GM19240 (cell line): Measurements from ENCODE around the gene IFRD1.
"Not testable (repeated sequence)": the region's sequence is repeated elsewhere in the genome, so short reads cannot be mapped to it uniquely, and the experiment has no call there.

ENCODE experiments used
- DNase-seq: peaks from one replicate; pipeline ENCODE4 v3.0.0; 2011; ENCODE audit warnings: low spot score; ENCODE audit not compliant: insufficient read length

IFRD1 gene

DNA sequence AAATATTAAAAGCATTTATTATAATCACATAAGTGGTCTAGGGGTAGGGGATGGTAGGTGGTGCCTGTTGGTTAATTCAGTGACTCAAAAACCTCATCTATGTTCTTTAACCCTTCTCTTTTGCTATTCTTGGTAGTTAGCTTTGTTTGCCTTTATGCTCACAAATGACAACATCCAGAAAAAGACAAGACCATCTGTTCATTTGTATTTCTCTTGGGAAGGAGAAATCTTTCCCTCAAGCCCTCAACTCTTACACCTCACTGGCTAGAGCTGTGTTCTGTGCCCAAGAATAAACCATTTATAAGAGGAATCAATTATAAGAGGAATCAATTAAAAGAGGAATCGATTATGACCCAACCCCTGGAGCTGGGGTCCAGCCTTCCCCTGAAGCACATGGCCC lies 10.8 kb upstream of the IFRD1 start:
- no peak for DNase-seq

DNA sequence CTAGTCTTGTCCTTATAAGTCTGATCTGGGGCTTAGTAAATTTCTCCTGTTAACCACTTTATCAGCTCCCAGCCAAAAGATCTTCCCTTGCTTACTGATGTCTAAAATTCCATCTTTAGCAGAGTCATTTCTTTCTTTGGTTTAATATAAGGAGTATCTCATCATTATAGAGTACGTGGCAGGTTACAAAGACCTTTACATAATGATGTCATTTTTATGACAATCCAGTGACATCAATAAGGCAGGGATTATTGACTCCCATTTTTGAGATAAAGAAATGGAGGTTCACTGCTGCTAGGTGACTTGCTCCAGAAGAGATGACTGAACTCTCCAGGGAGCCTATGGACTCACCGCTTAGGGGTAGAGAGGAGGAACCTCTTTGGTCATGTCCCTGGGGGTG lies 8.1 kb upstream of the IFRD1 start:
- DNase-seq = no peak

DNA sequence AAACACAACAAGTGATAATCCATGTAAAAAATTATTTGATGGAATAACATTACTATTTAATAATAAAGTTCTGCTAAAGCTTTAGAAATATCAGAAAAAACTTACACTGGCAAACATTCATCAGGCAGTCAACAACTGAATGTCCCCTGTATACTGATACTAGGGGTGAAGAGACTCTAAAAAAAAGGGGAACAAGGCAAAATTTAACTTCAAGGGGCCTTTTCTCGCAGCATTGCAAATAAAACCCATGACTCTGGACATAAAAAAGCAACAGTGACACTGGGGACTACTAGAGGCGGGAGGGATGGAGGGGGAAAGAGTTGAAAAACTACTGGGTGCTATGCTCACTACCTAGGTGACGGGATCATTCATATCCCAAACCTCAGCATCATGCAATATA lies 5.8 kb upstream of the IFRD1 start:
- no peak for DNase-seq

DNA sequence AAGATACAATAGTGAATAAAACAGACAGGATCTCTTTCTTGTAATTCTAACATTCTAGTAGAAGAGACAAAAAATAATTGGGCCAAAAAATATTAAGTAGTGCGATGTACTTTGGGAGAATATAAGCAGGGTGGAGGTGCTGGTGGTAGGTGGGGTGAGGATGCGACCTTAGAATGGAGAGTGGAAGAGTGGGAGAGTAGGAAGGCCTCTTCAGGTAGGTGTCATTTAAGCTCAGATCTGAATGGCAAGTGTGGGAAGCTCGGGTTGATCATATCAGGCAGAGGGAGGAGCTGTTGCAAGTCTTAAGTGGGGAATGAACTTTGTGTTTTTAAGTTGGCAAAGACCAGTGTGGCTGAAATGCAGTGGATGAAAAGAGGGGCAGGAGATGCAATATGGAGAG lies 3.8 kb upstream of the IFRD1 start:
- no peak for DNase-seq

DNA sequence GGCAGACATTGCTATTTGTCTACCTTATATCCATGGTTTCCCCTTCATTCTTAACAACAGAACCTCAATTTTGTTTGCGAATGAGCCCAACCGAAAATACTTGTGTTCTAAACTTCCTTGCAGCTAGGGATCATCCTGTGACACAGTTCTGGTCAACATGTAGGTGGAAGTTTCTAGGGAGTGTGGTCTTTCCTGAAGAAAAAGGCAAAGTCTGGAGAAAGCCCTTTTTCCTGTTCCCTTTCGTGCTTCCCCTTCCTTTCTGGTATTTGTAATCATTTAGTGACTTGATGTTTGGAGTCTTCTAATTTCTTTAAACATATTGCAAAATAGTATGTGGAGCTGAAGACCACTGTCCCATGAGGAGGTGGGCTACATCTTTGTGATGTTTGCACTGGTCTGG lies 2.9 kb upstream of the IFRD1 start:
- no peak for DNase-seq

DNA sequence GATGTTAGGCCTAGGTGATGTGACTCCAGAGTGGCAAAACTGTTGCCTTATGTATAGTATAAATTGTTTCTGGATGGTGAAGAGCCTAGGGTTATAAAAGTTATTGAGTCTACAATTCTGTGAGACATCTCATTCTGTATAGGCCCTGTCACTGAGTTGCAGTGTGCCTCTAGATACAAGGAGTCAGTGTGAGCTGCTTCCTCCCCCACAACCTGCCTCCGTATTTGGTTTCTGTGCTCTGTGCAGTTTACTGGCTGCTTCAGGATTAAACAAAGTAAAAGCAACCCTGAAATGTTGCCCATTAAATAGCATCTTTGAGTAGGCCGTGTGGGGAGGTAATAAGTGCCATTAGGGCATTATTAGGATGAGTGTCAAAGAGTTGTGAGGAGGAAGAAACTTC lies 1.9 kb upstream of the IFRD1 start:
- DNase-seq = no peak

DNA sequence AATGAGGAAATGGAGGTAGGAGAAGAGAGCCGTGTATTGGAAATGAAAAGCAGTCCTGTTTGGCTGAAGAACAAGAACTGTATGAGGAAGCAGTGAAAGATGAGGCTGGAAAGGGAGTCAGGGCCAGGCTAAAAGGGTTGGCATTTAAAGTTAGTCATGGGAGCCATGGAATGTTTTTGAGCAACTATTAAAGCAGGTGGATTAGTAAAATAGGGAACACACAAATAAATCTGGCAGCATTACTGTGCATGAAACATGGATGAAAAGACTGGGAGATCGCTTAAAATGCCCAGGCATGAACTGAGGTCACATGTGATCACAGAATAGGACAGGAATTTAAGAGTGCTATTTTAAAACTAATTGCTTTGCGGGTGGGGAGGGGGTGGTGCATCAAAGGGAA lies 1.4 kb upstream of the IFRD1 start:
- no peak for DNase-seq

DNA sequence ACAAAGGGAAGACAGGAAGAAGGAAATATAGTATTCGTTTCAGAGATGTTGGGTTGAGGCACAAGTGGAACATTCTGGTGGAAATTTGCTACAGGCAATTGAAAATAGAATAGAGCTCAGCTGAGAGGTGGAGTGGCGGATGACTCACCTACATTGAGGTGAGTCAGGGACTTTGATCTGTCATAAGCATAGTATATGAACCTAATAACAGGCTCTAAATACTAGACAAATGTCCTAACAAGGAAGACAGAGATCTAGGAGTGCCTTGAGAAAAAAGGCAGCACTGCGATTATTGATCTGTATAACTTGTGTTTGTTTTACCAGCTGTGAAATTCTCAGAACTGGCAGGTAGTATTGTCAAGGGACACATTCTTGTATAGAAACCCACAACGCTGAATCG lies 907 bp upstream of the IFRD1 start:
- no peak for DNase-seq

DNA sequence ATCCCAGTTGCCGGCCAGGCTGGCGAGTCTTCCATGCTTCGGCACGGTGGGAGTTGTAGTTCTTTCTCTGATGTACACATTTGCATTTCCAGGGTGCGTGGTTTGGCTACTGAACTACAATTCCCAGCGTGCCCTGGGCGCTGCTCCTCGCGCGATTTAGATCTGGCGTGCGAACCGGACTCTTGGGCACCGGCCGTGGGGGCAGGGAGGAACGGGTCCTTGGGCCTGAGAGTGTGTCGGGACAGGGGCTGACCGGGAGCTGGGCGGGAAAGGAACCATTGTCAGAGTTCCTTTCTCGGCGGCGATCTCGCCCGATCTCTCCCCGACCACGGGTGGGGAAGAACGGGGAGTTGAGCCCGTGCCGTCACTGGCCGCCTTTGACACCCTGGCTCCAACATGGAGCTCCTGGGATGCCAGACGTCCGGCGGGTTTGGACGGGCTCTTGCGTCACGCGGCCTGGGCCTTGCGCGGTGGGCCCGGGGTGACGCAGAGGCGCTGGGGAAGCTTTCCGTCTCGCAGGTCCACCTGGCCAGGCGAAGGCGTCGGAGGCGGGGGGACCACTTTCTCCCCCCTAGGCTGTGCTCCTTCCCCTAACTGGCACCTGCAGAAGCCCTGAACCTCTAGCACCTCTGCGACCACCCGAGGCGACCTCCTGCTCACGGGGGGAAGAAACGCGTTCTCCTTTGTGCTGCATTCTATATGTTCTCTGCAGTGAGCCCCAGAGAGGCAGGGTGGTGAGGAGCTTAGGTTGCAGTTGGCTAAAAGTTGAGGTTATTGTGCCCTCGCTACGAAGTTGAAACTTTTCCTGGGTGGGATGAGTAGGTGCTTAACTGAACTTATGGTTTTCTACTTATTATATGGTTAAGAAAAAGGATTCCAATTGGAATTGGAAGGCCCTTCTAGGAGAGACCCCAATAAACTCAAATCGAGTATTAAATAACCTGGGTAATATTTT lies 824 bp downstream of the IFRD1 start:
- peak; percentile 35 for DNase-seq

DNA sequence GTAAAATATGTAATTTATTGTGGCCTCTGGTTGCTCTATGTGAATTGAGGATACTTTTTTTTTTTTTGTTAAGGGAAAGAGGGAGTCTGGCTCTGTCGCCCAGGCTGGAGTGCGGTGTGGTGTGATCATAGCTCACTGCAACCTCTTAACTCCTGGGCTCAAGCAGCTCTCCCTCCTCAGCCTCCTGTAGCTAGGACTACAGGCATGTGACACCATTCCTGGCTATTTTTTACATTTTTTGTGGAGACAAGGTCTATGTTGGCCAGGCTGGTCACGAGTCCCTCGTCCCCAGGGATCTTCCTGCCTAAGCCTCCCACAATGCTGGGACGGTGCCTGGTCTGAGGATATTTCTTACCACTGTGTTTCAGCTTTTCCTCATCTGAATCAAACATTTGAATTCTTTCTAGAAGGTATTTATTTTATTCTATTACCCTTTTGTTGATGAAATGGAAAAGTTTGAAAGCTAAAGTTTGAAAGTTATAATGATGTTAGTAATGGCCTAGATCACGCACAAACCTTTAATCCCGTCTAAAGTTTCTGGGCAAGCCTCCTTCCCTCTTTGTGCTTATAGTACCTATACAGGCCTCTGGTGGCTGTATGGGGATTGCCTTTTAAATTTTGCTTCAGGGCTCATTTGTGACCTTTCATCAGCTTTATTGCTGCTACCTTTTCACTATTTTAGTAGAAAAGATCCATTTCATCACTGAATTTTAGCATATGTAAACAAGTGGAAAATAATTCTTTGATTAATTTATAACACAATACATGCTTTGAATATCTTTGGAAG lies 2.0 kb downstream of the IFRD1 start:
- DNase-seq = no peak

DNA sequence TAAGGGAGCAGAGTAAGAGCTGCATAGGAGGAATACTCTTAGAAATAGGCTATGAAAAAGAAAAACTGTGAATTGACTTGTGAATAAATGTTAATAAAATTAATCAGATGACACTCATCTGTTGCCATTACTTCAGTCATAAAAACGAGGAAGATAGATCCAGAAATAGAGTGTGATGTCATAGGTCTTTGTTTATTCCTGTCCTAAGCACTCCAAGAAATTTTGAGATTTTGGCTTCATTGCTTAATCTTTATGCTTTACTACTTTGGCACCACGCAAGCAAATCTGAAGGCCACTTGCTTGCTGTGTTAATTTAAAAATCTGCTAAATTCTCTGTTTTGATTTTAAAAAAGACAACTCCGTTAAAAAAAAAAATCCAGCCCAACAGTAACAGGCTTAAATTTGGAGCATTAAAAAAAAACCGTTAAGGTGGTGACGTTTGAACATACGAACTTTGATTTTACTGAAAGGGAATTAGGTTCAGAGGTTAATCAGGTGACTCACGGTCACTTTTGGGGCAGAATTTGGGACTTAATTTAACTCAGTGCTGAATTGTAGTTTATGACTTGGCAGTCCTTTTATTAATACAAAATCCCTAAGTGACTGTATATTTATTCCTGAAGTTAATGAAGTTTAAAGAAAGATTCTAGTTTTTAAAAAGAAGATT lies 3.4 kb downstream of the IFRD1 start:
- DNase-seq = no peak

DNA sequence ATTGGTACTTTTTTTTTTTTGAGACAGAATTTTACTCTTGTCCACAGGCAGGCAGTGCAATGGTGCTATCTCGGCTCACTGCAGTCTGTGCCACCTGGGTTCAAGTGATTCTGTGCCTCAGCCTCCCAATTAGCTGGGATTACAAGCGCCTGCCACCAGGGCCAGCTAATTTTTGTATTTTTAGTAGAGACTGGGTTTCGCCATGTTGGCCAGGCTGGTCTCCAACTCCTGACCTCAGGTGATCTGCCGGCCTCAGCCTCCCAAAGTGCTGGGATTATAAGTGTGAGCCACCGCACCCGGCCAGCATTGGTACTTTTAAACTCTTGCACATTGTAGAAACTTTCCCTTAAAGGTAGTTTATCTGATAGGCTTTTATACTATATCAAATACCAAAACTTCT lies 3.9 kb downstream of the IFRD1 start:
- not testable (repeated sequence) for DNase-seq

DNA sequence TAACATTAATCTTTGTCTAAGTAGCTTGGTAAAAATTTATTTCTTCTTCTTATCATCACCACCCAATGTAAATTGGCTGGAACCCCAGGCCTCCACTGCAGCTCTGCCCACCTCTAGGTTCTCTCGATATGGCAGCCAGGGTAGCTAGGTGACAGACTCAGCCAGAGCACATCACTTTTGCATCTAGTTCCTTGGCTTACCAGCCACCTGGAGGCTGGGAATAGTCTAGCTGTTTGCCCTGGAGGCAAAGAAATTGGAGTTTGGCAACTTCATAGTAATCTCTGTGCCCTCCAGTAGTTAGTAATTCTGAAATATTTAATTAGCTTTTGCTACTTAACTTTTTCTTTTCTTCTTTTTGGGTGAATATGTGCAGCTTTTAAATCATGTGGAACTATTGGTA lies 9.4 kb downstream of the IFRD1 start:
- no peak for DNase-seq

DNA sequence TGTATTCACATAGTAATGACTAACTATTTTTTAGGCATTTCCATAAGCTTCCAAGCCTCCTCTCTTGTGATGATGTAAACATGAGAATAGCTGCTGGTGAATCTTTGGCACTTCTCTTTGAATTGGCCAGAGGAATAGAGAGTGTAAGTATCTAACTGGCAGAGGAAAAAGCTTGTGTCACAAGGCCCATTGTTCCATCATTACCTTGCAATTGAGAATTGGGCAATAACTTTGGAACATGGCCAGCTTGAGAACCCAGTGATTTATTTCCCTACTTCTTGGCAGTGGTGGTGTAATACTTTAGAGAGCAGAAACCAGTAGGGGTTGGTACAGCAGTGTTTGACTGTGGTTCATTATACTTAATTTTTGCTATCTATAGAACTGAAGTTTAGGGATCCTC lies 12.0 kb downstream of the IFRD1 start:
- no peak for DNase-seq

DNA sequence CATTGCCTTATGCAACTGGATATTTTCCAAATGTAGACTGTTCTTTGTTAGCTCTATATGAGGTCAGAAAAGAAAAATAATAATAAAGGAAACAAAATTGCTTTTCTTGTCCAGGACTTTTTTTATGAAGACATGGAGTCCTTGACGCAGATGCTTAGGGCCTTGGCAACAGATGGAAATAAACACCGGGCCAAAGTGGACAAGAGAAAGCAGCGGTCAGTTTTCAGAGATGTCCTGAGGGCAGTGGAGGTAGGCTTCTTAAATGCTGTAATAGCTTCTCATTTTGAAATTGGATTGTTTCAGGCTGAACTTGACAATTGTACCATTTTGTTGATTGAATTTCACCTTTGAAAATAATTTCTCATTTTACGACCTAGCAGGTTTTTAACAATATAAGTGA lies 17.6 kb downstream of the IFRD1 start:
- DNase-seq = no peak

DNA sequence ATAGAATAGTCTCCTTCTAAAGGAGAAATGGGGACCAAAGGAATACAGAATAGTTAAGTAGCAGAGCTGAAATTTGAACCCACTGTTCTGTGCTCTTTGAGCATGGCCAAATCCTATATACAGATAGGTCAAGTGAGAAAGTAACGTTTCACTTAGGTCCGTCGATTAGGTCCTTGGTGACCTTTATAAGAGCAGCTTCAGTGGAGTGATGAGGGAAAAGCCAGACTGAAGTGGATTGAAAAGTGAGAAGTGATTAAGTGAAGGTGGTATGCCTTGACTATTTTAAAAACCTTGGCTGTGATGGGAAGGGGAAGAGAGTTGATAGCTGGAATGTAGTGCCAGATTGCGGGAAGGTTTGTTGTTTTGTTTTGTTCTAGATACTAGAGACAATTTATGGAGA lies 19.9 kb downstream of the IFRD1 start:
- no peak for DNase-seq

DNA sequence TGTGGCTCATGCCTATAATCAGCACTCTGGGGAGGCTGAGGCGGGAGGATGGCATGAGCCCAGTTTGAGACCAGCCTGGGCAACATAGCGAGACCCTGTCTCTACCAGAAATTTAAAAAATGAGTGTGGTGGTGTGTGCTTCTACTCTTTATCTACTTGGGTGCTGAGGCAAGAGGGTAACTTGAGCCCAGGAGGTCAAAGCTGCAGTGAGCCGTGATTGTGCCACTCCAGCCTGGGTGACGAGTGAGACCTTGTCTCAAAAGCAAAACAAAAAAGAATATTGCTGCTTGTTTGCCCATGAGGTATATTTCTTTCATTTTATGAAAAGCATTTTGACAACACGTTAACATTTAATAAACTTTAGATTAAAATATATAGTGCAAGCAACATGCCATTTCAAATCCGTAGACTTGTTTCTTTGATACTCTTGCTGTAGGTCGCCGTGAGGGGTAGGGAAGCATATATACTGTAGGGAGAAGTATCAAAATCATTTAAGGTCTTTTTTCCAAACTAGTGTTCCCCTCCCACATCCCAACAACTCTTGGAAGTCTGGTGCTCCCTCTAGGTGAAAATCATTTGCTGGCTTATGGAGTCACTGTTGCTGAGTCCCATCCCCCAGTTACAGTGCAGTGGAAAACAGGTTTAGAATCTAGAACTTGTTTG lies 26.3 kb downstream of the IFRD1 start:
- DNase-seq = no peak

DNA sequence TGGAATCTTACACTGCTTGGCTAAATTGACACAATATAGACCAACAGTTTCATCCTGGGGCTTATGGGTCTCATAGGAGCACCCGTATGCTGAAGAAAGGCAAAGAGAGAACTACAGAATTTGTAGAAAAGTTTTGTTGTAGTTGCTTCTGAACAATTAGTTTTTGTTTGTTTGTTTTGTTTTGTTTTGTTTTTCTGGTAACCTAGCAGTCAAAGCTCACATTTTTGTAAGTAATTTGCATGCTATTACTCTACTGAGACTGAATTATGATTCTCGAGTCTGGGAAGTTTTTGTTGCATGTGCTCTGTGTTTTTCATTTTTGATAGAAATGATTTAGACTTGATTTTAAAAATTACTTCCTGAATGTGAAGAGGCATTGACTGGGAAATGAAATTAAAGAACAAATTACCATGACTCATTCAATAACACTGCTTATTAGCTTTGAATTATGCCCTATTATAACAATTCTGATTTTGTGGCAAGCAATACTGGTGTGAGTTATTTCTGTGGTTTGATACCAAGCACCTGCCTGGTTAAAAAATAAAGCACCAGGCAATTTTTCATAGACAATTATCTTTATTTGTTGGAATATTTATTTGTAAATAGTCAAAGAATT lies 31.0 kb downstream of the IFRD1 start:
- no peak for DNase-seq

DNA sequence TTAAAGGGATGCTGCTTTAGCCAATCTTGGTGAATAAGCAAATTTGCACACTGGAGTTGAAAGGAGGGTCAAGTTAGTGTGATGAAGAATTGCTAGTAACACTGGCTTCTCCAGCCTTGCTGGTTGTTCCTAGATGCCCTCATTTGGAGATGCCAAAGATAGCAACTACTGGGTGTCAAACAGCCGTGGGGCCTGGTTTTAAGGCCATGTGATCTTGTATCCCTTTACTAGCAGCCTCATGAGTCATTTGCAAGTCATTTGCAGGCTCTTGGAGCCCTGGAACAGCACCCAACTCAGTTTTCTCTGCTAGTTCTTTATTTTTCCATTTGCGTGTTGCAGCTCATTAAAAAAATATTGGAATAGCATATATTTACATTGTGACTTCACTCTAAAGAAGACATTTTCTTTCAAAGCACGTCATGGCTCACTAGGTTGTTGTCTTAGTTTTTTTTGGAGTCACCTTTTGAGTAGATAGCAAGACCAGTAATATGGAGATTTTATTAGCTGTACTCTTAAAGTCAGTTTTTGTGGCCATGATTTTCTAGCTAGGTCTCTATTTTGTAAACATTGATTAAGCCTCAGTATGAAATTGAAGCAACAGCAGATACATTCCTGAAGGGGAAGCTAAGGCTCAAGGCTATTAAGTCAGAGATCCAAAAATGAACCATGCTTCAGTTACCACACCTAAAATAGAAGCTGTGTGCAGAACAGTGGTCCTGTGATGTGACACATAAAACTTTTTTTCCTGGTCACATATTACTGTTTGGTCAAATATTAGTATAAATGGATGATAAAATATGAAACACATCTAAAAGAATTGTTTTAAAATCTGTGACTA lies 31.8 kb downstream of the IFRD1 start:
- no peak for DNase-seq

DNA sequence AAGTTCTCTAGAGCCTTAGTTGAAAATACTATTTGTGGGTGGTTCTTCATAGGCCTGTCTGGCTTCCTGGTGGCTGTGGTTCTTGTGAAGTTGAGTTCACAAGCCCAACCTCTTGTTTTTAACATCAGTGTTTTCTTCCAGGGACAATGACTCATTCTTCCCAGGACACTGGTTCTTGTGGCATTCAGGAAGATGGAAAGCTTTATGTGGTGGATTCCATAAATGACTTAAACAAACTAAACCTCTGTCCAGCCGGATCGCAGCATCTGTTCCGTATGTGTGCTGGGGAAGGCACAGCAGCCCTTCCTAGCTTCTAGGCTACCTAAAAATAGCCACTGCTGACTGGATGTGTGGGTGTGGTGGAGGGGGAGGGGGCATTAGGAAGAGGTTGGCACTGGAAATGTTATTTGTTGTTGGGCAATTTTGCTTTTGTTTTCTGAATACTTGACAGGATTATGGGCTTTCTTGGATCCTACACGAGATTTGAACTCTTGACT lies 34.5 kb downstream of the IFRD1 start:
- DNase-seq = no peak
